Measurements from ENCODE around the gene GPR62. TPM values are rescaled to one million over a fixed set of nuclear protein-coding genes. Genes with fewer than 3 reads are reported as not detected.
"Not testable (repeated sequence)": the region's sequence is repeated elsewhere in the genome, so short reads cannot be mapped to it uniquely, and the experiment has no call there.

The GPR62 gene
- total RNA-seq, 1 donor from 2014 or later: not detected

DNA sequence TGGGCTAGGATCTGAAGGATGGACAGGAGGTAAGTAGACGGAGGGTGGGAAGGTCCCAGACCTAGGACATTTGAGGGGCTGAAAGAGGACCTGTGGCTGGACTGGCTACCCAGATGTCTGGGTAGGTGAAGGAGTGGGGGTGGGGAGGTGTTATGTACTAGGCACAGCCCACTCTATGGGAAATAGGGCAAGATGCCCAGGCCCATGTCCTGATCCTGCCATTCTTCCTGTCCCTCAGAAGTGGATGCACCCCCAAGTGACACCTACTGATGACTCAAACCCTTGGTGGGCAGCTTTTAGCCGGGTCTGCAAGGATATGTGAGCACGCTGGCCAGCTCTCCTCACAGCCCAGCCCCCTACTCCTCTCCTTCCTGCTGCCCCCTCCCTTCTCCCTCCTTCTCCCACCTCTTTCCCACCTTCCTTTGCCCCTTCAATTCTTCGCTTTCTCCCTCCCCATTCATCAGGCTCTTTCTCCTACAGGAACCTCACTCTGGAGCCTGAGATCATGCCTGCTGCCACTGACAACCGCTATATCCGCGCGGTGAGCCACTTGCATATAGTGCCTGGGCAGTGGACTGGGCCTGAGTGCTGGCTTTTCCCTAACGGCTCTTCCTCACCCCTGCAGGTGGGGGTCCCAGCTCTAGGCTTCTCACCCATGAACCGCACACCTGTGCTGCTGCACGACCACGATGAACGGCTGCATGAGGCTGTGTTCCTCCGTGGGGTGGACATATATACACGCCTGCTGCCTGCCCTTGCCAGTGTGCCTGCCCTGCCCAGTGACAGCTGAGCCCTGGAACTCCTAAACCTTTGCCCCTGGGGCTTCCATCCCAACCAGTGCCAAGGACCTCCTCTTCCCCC lies 33.3 kb downstream of the GPR62 start:
- no peak for ATAC-seq
- DNase-seq (ENCODE audit: low spot score): no peak

DNA sequence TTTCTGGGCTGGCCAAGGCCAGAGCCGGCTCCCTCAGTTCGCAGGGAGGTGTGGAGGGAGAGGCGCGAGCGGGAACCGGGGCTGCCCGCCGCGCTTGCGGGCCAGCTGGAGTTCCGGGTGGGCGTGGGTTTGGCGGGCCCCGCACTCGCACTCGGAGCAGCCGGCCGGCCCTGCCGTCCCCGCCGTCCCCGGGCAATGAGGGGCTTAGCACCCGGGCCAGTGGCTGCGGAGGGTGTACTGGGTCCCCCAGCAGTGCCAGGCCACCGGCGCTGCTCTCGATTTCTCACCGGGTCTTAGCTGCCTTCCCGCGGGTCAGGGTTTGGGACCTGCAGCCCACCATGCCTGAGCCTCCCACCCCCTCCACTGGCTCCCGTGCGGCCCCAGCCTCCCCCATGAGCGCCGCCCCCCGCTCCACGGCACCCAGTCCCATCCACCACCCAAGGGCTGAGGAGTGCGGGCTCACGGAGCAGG lies 35.4 kb downstream of the GPR62 start:
- not testable (repeated sequence) for DNase-seq (ENCODE audit: low spot score); ATAC-seq

DNA sequence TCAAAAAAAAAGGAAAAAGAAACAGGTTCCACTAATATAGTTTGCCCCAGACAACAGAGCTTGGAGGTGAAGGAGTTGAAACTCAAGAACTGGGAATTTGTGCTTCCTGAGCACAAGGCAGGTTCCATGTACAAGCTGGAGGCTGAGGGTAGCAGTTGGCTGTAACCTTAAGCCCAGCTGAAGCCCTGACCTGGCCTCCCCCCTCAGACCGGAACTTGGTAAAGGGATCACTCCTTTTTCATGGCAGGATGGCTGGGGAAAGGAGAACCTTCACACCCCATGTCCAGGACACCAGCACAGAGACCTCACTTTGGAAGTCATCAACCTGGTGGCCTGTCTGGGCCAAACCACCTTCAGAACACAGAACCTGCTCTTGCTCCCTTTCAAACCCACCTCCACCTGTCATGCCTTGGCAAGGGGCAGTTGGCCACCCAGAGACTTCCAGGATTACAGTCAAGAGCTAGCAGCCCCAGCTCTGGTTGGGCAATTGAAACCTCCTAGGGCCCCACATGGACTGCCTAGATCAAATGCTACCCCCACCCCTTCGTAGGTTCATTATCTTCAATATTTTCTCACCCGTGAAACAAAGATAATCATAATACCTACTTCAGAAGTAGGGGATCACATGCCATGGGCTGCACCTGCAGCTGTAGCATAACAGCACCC lies 37.0 kb downstream of the GPR62 start:
- ATAC-seq (no peak), DNase-seq (ENCODE audit: low spot score) (no peak)

DNA sequence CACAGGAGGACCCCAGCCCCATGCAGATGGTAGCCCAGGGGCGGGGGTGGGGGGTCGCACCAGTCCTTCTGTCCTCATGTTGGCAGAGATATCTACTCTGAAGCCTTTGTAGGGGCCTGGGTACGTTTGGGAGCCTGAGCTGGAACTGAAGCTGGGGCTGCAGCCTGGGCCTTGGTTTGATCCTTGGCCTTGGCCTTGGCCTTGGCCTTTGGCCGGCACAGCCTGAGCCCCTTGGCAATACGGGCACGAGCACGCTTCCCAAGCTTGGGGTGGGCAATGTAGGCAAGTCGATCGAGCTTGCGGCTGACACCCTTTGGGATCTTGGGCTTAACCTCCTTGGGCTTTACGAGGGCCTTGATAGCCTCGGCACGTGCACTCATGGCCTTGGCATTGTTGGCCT lies 38.5 kb downstream of the GPR62 start:
- not testable (repeated sequence) for ATAC-seq; DNase-seq (ENCODE audit: low spot score)

DNA sequence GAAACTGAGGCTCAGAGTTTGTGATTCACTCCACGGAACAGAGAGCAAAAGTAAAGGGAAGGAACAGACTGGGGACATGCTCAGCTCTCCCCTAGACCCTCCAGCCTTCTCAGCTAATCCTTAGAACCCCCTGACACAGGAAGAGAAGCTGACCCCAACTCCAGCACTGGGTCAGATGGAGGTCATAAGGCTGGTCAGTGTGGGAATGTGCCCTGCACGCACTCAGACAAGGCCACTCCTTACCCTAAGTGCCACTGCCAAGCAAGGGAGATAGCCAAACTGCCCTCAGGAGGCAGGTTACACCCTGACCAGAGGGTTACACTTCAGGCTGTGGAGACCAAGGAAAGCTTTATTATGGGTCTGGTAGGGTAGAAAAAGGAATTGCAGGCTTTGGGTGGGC lies 39.3 kb downstream of the GPR62 start:
- ATAC-seq: no peak
- DNase-seq (ENCODE audit: low spot score): no peak

DNA sequence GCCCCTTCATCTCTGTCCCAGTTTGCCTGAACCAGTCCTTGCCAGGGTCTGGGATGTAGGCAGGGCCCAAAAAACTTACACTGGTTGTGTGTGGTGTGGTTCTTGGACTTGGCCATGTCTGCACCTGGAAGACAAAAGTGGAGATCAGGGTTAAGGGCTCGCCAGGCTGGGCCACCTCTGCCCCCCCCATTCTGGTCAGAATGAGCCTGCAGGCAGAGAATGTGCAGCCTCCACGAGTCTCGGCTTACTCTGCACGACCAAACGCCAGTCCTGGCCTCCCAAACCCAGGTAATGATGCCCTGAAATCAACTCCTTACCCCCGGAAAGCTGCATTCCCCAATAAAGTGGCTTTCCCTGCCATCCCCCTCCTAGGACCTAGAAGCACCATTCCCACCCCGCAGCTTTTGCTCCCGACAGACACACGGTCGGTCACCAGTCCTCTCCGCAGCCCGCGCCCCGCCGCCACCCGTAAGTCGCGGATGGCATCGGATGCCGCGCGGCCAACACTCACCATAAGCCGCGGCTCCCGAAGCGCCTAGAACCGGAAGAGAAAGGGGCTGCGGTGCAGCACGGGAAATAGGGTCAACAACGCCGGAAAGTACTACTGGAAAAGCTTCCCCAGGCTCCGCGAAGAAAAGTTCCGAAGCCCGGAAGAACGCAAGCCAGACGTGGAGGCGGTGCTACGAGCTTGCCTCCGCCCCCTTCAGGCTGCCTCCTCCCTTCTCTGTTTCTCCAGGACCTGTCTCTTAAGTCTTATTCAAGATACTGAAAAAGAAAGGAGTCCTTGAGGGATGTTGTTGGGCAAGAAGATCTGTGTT lies 40.4 kb downstream of the GPR62 start, which contains the start of gene RPL29:
RPL29 (minus strand) TSS at position 550 of the 818 bp plus-strand sequence; CDS start at position 116, 434 bp downstream.
- ATAC-seq (peak; percentile 97), DNase-seq (ENCODE audit: low spot score) (peak; percentile 92)

DNA sequence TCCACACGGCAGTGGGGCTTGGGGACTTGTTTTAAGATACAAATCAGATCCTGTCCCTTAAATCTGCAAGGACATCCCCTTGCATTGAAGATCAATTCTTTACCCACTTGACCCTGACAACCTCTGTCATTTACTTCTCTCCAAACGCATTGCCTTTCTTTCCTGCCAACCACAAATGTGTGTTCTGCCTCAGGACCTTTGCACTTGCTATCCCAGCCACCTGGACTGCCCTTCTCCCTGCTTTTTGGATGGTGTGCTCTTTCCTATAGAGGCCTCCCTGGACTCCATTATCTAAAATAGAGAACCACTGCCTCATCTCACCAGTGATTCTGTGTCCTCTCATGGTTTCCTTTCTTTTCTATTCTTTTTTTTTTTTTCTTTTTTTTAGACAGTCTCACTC lies 42.0 kb downstream of the GPR62 start:
- ATAC-seq: no peak

DNA sequence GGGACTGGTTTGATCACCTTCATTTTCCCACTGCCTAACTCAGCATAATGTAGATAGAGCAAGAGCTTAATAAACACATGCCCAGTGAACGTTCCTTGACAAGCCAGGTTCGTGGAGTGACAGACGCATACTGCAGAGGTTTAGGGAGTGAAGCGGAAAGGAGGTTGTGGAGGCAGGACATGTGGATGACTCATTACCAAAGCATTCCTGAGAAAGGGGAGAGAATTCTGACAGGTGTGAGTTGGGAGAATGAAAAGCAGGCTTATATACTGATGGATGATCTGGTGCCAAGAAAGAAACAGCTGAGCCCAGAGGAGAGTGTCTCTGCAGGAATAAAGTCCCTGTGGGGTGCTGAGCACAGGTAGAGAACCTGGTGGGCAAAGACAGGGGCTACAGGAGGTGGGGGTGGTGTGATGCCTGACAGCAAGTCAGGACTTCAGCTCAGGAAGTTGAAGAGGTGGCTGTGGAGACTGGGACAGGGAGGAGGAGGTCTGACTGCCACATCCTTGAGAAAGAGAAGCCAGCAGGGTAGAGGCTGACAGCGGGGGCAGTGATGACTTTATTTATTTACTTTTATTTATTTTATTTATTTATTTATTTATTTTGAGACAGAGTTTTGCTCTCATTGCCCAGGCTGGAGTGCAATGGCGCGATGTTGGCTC lies 42.9 kb downstream of the GPR62 start:
- no peak for DNase-seq (ENCODE audit: low spot score)
- ATAC-seq: no peak

More for the DNA sequence above, 42.0 kb downstream of the GPR62 start:
- no peak for DNase-seq (ENCODE audit: low spot score)

DNA sequence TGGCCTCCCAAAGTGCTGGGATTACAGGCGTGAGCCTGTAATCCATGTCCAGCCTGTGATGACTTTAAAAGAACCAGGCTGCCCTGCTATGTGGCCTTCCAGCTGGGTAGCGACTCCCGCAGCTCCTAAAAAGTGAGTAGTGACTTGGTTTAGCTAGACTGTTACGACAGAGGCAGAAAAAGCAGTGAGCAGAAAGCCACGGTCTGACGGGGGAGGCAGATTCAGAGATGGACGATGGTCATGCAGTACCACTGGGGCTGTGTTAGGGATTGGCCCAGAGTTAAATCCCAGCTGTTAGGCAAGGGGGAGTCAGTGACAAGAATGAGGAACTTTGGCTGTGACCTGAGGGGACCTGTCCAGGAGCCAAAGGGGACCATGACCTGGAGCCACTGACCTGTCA lies 43.6 kb downstream of the GPR62 start:
- DNase-seq (ENCODE audit: low spot score) (no peak), ATAC-seq (no peak)

DNA sequence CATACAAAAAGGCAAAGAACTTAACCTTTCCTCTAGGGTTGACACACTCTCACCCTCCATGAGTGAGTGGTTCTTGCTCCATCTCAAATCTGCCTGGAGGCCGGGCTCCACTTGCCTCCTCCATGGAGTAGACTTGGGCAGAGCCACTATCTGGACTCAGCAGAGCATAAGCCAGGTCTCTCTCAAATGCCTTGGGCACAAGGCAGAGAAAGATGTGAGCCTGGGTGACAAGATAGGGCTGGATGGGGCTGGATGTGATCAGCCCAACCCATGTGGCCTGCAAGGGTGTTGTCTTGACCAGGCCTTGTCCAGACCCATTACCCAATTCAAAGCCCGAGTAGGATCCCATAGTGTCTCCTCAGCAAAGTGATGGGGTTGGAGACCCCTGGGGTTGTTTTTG lies 44.7 kb downstream of the GPR62 start:
- ATAC-seq (no peak), DNase-seq (ENCODE audit: low spot score) (no peak)

DNA sequence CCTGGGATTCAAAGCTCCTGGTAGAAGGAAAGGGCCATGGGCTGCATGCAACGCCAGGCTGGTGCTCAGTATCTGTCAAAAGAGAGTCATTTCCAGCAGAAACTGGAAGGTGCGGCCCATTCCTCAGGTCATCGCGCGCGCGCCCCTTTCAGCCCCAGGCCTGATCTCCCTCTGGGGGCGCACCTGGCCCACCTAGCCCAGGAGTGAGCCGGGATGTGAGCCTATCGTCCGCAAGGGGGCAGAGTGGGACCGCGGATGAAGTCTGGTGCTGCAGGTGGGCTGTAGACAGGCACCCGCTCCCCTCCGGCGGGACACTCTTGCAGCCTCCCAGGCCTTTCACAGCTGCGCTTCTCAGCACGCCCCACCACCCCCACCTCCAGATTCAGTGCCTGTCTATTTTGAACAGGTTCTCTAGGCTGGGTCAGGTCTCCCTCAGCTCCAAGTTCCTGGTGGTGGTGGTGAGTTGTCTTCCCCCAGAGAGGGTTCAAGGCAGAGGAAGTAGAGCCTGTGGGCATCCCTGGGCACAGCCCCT lies 46.3 kb downstream of the GPR62 start:
- ATAC-seq: peak; percentile 78
- DNase-seq (ENCODE audit: low spot score): peak; percentile 70

DNA sequence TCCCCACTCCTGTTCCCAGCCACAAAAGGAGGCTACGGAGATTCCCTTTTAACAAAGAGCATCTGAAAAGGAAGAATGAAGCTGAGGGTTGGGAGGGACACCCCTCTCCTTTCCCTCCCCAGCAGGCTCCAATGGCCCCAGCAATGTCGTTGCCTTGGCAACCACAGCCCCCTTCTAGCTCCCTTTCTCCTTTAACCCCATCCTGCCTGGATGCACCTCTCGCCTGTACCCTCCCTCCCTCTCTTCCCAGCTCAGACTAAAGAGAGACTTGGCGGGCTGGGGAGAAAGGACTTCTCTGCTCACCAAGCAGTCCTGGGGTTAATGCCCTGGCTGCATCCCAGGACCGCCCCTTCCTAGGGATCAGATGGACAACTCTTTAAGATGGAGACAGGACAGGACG lies 47.6 kb downstream of the GPR62 start:
- ATAC-seq (no peak), DNase-seq (ENCODE audit: low spot score) (no peak)

DNA sequence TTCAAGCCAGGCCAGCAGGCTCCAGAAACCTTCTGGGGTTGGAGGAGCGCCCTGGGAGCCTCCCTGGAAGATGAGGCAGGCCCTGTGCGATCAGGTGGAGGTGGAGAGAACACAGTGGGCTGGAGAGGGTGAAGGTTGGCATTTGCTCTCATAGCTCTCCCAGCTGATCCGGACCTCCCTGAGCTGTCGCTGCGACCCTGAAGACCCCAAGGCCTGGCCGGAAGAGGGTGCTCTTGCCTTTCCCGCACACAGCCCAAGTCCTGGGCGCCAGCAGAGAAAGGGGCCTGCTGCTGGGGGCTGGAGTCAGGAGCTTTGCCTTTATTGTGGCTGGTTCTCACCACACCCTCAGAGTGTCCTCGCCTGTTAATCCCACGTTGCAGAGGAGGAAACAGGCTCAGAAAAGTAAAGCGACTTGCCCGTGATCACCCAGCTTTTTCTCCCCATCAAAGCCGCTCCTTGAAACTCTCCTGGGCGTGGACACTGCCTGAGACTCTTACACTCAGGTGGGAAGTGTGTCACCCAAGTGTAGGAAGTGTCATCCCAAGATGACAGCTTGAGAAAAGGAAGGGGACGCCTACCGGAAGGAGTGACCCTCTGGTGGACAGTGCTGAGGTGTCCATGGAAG lies 49.1 kb downstream of the GPR62 start:
- peak; percentile 15 for ATAC-seq
- no peak for DNase-seq (ENCODE audit: low spot score)

DNA sequence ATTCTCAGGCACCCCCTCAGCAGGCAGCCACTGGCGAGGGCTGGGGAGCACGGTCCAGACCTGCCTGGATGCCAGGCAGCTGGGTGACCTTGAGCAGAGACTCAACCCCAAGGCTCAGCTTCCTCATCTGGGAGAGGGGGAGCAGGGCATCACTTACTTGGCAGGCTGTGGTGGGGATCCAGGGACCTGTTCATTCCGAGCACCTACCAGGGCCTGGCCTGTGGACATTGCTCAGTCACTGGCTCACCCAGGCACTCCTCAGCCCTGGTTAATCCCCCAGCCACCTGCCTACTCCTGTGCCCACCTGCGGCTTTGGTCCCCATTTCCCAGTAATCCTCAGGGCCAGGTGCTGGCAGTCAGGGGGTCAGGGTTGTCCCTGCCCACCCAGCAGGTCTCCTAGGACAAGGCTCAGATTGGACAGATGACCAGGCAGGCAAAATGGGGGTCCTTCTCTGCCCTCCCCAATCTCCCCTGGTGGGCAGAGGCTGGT lies 49.8 kb downstream of the GPR62 start:
- DNase-seq (ENCODE audit: low spot score) (no peak), ATAC-seq (no peak)

DNA sequence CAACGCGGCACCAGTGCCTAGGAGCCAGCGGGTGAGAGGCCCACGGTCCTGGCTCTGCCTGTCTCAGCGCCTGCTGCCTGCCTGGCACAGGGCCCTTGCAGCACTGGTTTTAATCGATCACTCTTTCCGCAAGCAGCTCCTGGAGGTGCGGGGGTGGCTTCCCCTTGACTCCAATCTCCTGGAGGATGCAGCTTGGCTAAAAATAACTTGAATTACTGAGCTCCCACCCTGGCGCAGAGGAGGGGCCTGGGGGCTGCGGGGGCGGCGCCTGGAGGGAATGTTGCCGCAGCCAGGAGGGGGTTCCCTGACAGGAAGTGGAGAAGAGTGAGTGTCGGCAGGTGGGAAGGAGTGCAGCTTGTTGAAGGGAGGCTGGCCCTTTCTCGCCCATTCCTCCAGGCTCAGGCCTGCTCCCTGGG lies 50.4 kb downstream of the GPR62 start:
- ATAC-seq: peak; percentile 78

DNA sequence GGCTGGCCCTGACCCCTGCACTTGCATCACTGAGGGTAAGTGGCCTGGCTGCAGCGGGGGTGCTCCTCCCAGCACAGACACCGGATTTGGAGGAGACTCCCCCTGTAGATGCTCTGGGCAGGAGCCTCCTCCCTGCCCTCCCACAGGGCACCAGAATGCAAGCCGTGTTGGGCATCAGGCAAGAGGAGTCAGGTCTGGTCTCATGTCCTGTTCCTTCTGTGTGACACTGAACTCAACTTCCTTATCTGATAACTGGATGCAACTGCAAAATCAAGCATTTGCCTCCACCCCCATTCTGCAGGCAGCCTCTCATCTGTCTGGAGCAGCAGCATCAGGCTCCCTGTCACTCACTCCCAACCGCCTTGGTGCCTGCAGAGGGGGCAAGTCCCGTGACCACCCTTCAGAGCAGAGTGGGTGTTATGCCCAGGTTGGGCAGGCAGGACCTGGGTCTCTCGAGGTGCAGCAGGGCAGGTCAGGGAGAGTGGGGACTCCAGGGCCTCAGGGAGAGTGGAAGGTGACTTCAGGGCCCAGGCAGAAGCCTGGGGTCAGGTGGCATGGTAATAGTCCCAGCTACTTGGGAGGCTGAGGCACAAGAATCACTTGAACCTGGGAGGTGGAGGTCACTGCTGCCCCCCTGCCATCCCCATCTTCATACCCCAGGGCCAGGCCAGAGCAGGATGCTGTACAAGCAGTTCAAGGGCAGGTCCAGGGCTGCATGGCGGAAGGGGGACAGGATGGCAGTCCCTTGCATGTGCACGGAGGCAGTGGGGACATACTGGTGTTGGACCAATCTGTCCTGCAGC lies 51.0 kb downstream of the GPR62 start:
- ATAC-seq: no peak
- DNase-seq (ENCODE audit: low spot score): no peak

More for the DNA sequence above, 50.4 kb downstream of the GPR62 start:
- peak; percentile 66 for DNase-seq (ENCODE audit: low spot score)

DNA sequence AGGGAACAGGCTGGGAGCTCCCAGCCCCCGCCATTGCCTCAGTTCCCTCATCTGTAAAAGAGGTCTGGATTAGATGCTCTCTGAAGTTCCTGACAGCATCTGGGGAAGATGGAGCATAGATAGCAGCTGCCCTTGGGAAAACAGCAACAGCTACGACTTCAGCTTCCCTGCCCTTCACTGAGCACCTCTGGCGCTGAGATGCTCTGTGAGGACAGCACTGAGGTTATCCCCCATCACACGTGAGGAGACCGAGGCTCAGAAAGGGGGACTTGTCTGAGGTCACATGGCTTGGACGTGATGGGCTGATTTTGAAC lies 51.6 kb downstream of the GPR62 start:
- DNase-seq (ENCODE audit: low spot score): no peak
- ATAC-seq: no peak
